PC-9 (cell line): Measurements from ENCODE around the gene TRMT112.

Experiments used
- CTCF ChIP-seq: fragments of 200-600 bp; sonication (generic); conservative IDR thresholded peaks from 2 replicates; pipeline ENCODE4 v1.6.1; 2017; ENCODE audit warnings: mixed run types, antibody characterized with exemption, mild to moderate bottlenecking, moderate library complexity
- EZH2 ChIP-seq: fragments of 200-600 bp; sonication (generic); IDR thresholded peaks from 2 replicates; pipeline ENCODE4 v1.8.0; 2017; ENCODE audit warnings: antibody characterized with exemption, low read depth

DNA sequence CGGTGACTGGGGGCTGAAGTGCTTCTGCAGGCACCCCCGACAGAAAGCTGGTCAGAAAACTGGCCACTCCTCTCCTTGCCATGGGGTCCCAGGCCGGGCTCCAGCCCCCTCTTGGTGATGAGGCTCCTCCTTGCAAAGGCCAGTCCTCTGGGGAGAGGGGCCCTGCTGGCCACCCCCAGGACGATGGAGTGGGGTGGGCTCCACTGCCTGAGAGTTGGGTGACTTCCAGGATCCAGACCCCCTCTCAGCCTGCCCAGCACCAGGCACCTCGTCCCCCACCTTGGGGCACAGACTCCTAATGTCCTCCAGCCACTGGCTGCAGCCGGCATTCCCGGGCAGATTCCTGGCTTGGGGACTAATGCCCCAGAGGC lies 41.2 kb upstream of the TRMT112 start:
- no peak for TF ChIP-seq CTCF
- no peak for TF ChIP-seq EZH2
